GM19395 (cell line): Measurements from ENCODE around the gene TSEN54.
"Not testable (repeated sequence)": the region's sequence is repeated elsewhere in the genome, so short reads cannot be mapped to it uniquely, and the experiment has no call there.

Source experiments
- ATAC-seq: cut with Tn5 transposase; IDR thresholded peaks from one replicate; pipeline ENCODE4 v1.9.1; 2021; ENCODE audit warnings: mild to moderate bottlenecking, moderate library complexity; ENCODE audit not compliant: unreplicated experiment

Gene TSEN54

GRCh38 chr17:75516255-75516618, at the start of gene TSEN54:
Gene TSEN54, plus strand, starts transcription at chr17:75516528. Its CDS starts 33 bp downstream, at chr17:75516561.
- ATAC-seq: peak; percentile 69

- ATAC-seq: no peak
Observed at GRCh38 chr17:75468291-75468754, 48.0 kb upstream of the TSEN54 start.

DNA sequence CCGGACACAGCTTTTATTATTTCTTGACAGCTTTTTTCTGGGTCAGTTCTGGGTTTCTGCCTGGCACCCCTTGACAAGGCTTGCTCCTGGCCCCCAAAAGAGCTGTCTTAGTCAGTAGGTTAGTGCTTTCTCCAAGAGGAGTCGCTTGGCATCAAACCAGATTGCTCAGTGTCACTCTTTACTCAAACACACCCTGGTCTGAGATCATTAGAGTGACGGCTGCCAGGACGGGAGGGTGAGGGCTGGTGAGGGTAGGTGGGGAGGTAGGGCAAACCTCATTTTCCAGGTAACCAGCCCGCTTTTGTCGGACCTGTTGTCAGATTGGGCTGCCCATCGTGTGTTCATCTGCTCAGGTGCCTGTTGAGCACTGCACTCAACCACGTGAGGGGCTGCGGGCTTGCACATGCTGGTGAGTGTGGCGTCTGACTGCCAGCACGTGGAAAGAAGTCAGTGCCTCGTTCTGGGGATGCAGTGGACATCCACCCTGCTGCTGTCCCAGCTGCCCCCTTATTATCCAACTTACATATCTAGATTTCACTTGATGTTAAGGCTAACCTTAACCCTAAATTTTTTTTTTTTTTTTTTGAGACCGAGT, 47.5 kb upstream of the TSEN54 start:
- no peak for ATAC-seq

GRCh38 chr17:75471207-75471606, 45.1 kb upstream of the TSEN54 start:
- no peak for ATAC-seq

DNA sequence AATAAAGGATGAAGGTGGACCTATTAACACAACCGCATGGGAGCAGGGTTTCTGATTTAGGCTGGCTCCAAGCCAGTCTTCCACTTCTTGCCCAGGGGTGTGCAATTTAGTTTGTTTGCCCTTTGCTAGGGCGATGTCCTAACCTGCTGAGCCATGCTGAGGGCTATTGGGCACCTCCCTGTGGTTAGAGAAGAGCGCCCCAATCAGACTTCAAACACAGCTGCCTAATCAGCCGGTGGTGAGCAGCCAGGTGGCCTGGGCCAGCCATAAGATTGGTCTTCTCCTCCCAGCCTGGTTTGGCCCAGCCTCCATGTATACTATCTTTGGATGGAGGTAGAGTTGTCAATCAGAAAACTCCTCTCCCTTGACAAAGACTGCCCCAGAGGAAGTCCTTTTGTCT, 44.2 kb upstream of the TSEN54 start:
- no peak for ATAC-seq

- no peak for ATAC-seq
Observed at GRCh38 chr17:75473246-75473645, 43.1 kb upstream of the TSEN54 start.

DNA sequence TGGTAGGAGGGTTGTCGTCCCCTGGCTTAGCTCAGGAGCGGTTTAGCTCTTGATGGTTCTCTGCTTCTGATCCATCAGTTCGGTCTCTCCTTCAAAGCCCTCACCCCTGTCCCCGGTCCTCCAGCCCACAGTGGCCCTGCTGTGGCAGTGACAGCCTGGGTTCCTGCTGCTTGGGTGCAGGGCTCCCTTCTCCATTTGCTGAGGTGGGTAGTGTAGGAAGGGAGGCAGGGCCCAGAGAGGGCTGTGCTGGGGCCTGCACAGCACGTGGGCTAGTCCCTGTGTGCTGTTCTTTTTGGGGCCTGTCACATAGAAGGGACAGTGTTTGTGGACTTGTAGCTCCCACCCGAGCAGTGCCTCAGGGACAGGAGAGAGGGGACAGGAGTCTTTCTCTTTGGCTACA, 41.6 kb upstream of the TSEN54 start:
- no peak for ATAC-seq

DNA sequence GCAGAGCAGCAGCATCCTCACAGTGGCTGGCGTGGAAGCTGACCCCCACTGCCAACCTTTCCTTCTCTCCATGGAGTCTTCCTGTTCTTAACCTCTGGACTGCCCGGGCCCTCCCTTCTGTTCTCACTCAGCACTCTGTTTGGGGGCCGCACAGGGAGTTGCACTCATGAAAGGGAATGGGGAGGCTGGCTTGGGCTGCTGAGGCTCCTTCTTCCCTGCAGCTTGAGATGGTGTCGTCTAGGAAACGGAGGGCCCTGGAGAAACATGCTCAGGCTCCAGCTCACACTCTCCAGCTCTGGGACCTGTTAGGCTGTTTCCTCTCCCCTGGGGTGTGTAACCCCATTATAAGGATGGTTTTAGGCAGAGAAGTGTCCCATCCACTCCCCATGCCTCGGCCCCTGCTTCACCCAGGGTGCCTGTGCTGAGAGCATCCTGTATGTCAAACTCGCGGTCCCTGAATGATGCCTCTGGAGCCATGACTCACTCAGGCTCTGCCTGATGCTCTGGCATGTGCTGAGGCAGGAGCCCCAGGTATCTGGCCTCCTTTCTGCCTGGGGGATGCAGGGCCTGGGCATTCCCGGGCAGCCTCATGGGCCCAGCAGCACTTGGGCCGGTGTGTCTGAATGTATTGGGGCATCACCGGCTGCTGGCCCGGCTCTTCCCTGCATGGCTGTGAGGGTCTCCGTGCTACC, 41.0 kb upstream of the TSEN54 start:
- no peak for ATAC-seq

- ATAC-seq: no peak
Observed at GRCh38 chr17:75475851-75476250, 40.5 kb upstream of the TSEN54 start.

GRCh38 chr17:75476271-75476671, 40.1 kb upstream of the TSEN54 start:
- ATAC-seq: no peak

- ATAC-seq: no peak
Observed at GRCh38 chr17:75476752-75477489, 39.4 kb upstream of the TSEN54 start.

DNA sequence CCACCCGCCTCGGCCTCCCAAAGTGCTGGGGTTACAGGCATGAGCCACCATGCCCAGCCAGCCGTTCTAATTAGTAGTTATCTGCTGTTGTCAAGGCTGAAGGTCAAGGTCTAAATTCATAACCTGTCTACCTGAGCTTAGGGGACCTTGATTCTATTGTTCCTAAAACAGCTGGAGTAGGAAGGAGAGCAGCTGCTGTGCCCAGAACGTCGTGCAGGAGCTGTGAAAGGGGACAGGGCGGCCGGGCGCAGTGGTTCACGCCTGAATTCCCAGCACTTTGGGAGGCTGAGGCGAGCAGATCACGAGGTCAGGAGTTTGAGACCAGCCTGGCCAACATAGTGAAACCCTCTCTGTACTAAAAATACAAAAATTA, 38.9 kb upstream of the TSEN54 start:
- not testable (repeated sequence) for ATAC-seq

DNA sequence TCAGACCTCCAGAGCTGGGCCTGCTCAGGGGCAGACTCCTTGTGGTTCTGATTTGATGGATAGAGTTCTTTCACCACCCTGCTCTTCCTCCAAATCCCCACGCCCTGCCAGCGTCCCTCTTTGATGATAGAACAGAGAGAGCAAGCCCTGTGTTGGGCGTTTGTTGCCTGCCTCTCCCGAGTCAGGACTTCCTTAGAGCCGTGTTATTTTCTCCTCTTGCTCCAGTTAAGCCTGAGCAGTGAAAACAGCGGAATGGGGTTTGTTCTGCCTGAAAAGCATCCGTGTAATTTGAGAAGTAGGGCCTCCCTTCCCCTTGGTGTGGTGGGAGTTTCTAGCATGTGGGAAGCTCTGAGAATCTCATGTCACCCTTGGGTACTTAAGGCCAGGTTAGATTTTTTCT, 37.8 kb upstream of the TSEN54 start:
- ATAC-seq: no peak

DNA sequence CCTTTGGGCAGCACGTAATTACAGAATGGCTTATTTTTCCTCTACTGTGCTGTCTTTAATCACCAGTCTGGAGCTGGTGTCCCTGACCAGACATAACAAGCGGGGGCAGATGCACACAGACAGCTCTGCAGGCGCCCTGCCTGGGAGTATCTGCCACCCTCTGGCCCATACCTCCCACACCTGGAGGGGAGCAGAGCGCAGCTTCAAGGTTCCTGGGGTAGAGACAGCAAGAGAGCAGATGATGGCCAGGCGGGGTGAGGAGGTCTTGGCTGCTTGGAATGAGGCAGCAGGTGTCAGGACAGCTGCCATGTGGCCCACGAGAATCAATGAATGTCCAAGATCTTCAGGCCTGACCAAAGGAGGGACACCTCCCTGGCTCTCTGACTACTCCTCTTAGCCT, 36.0 kb upstream of the TSEN54 start:
- no peak for ATAC-seq

DNA sequence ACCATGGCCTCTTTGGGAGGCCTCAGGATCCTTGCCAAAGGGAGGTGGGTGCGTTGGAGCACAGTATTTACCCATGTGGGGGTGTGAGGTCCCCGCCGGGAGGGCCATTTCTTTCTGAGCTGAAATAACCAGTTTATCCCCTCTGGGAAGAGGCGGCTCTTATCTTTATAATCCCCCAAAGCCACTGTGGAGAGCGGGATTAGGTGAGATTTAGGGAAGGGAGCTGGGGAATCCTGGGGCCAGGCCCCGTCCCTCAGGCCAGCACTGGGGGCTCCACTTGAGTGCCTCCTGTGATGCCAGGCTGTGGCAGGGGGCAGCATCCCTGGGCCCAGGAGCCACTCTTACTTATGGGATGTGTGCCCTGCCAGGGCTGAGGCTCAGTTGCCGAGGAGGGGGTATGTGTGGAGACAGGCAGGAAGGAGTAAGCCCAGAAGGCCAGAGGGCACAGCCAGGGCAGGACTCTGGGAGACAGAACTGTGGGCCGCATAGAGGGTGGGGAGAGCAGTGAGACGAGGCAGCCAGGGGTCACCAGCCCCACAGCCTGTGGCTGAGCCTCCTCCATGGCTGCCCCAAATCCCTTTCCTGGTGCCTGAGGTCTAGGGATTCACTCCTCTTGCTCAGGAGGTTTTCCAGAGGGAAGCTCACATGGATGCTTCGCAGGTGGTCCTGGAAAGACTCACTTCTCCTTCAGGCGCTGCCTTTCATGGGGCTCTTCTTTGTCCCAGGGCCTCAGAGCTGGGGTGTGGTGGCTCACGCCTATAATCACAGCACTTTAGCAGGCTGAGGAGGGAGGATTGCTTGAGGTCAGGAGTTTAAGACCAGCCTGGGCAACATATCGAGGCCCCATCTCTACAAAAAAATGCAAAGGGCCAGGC, 34.9 kb upstream of the TSEN54 start:
- ATAC-seq: no peak

DNA sequence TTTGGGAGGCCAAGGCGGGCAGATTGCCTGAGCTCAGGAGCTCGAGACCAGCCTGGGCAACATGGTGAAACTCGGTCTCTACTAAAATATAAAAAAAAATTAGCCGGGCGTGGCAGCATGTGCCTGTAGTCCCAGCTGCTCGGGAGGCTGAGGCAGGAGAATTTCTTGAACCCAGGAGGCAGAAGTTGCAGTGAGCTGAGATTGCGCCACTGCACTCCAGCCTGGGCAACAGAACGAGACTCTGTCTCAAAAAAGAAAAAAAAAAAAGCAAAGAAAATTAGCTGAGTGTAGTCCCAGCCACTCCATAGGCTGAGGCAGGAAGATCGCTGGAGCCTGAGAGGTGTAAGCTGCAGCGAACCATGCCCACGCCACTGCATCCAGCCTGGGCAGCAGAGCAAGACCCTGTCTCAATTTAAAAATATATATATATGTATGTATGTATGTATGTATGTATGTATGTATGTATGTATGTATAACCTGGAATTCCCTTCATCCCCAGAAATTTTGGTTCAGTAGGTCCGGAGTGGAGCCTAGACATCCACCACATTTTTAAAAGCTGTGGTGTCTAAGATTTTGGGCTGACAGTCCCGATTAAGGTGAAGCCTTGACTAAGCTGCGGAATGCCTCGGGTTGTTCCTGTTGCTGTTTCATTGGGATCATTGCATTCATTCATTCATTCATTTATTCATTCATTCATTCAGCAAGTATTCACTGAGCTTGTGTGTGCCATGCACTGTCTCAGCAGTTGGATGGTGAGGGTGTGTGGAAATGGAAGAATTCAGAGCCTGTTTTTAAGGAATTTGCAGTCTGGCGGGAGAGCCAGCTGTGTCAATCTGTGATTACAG, 34.0 kb upstream of the TSEN54 start:
- ATAC-seq: no peak

- ATAC-seq: no peak
Observed at GRCh38 chr17:75485688-75486087, 30.6 kb upstream of the TSEN54 start.

- ATAC-seq: no peak
Observed at GRCh38 chr17:75486151-75486550, 30.2 kb upstream of the TSEN54 start.

DNA sequence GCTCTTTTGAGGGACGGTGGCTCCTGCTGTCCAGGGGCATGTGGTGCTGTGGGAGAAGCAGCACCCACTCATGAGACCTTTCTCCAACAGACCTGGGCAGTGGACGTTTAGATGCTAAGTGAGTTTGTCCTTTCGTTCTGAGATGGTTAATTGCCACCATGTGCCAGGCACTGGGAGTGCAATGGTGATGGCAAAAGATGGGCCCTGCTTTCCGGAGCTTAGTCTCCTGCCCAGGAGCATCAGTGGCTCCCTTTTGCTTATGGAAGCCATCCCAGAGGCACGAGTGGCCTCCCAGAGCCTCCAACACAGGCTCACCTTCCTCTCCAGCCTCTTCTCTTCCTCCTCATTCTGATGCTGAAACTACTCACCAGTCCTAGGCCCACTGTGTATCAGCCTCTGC, 29.4 kb upstream of the TSEN54 start:
- no peak for ATAC-seq

GRCh38 chr17:75487351-75488070, 28.8 kb upstream of the TSEN54 start:
- no peak for ATAC-seq
